Measurements from ENCODE around the gene CCL1. TPM values are rescaled to one million over a fixed set of nuclear protein-coding genes. Genes with fewer than 3 reads are reported as not detected.

CCL1 gene, protein sequence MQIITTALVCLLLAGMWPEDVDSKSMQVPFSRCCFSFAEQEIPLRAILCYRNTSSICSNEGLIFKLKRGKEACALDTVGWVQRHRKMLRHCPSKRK
- polyA plus RNA-seq (2013), result not detected in 2 replicates

DNA sequence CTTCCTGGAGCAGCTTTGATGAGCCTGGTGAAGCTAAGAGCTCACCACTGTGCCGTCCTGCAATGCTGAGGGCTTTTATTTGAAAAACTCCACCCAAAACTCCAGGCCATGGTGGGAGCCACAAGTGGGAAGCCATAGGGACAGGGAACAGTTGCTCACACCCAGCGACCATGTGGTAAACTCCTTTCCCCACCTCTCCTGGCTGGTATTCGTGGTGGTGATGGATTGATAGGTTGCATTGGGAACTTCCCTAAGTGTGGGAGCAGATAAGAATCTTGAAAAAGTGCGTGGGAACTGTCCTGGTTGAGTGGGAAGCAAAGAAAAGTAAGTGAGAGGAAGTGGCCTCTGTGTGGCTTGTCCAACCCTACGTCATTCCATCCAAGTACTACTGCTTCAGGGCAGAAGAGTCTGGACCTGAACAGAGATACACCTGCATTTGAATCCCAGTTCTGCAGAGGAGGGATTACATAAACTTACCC is at the start of gene CCL1:
Gene CCL1, minus strand, starts transcription at position 51 of the 479 bp plus-strand sequence. CDS start 72 bp downstream, outside the sequence.
- Histone ChIP-seq H2AK5ac (ENCODE audit: low read length) (no peak within 1 kb of the TSS), H3K27ac (ENCODE audit: low read depth, low read length) (no peak within 1 kb of the TSS), H3K27me3 (ENCODE audit: insufficient read depth, low read length) (no peaks in the 10 kb centered on the region), H2AFZ (ENCODE audit: insufficient read depth, low read length, poor library complexity) (no peak within 1 kb of the TSS), H3K14ac (ENCODE audit: low read length) (no peak within 1 kb of the TSS), H2BK120ac (ENCODE audit: insufficient read depth, low read length, poor library complexity) (no peak within 1 kb of the TSS), H2BK12ac (ENCODE audit: low read length) (no peak within 1 kb of the TSS), H3K18ac (ENCODE audit: low read length) (no peak within 1 kb of the TSS), H2BK5ac (ENCODE audit: low read depth, low read length, poor library complexity) (no peak within 1 kb of the TSS), H3K9me3 (ENCODE audit: insufficient read depth, low read depth, low read length) (no peaks in the 10 kb centered on the region), H4K12ac (ENCODE audit: low read depth, low read length) (no peak within 1 kb of the TSS), H3K79me2 (ENCODE audit: control insufficient read depth, insufficient read depth, low read length, poor library complexity) (no peaks in the 10 kb centered on the region), H3K4me1 (ENCODE audit: control insufficient read depth in 1 of 2, insufficient read depth in 2 of 2, low read length in 2 of 2) (no peaks in the 10 kb centered on the region), H4K91ac (ENCODE audit: low read depth, low read length) (no peak within 1 kb of the TSS), H3K9ac (ENCODE audit: low read length) (no peak within 1 kb of the TSS), H3K4ac (ENCODE audit: low read depth, low read length) (no peak within 1 kb of the TSS), H3K23ac (ENCODE audit: low read length) (no peak within 1 kb of the TSS), H3K36me3 (ENCODE audit: control insufficient read depth in 1 of 2, insufficient read depth in 2 of 2, low read length in 2 of 2) (no peaks in the 10 kb centered on the region), H3K4me2 (ENCODE audit: low read length) (no peak within 1 kb of the TSS), H3K4me3 (ENCODE audit: low read depth, low read length) (no peak within 1 kb of the TSS), H4K8ac (ENCODE audit: low read depth, low read length) (no peak within 1 kb of the TSS), H3K79me1 (ENCODE audit: low read length) (no peaks in the 10 kb centered on the region)
- no peak for DNase-seq
- WGBS (ENCODE audit: extremely low coverage, insufficient coverage, insufficient read length), result no CpG with 5 or more reads among the region's 5 CpGs

DNA sequence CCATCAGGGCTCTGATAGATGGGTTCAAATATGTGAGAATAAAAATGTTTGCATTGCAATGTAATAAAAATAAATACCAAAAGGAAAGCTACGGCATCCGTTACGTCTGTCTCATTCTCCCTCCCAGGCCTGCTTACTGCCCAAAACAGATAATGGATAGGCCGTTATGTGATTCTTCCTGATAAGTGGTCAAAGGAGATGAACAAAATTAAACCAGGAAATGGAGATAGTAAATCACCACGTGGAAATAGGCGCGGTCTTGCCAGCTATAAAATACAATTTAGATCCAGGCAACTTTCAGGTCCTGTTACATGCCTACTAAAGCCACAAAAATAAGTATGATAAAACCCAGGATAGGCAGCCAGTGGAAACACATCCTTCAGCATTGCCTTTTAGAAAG is 49.5 kb upstream of the CCL1 start:
- Histone ChIP-seq H3K23ac (ENCODE audit: low read length) (no peak overlapping the region), H4K8ac (ENCODE audit: low read depth, low read length) (no peak overlapping the region), H3K79me2 (ENCODE audit: control insufficient read depth, insufficient read depth, low read length, poor library complexity) (no peaks in the 10 kb centered on the region), H2BK5ac (ENCODE audit: low read depth, low read length, poor library complexity) (no peak overlapping the region), H2AK5ac (ENCODE audit: low read length) (no peak overlapping the region), H3K4ac (ENCODE audit: low read depth, low read length) (no peak overlapping the region), H3K4me2 (ENCODE audit: low read length) (no peak overlapping the region), H4K91ac (ENCODE audit: low read depth, low read length) (no peak overlapping the region), H2BK12ac (ENCODE audit: low read length) (no peak overlapping the region), H3K9me3 (ENCODE audit: insufficient read depth, low read depth, low read length) (peaks cover 2% of the 10 kb centered on the region), H3K27ac (ENCODE audit: low read depth, low read length) (no peak overlapping the region), H3K36me3 (ENCODE audit: control insufficient read depth in 1 of 2, insufficient read depth in 2 of 2, low read length in 2 of 2) (no peaks in the 10 kb centered on the region), H3K27me3 (ENCODE audit: insufficient read depth, low read length) (no peaks in the 10 kb centered on the region), H3K14ac (ENCODE audit: low read length) (no peak overlapping the region), H3K18ac (ENCODE audit: low read length) (no peak overlapping the region), H3K9ac (ENCODE audit: low read length) (no peak overlapping the region), H4K12ac (ENCODE audit: low read depth, low read length) (no peak overlapping the region), H2AFZ (ENCODE audit: insufficient read depth, low read length, poor library complexity) (no peak overlapping the region), H3K4me3 (ENCODE audit: low read depth, low read length) (no peak overlapping the region), H3K4me1 (ENCODE audit: control insufficient read depth in 1 of 2, insufficient read depth in 2 of 2, low read length in 2 of 2) (no peaks in the 10 kb centered on the region), H2BK120ac (ENCODE audit: insufficient read depth, low read length, poor library complexity) (no peak overlapping the region), H3K79me1 (ENCODE audit: low read length) (no peaks in the 10 kb centered on the region)
- no peak for DNase-seq
- no CpG with 5 or more reads among the region's 7 CpGs for WGBS (ENCODE audit: extremely low coverage, insufficient coverage, insufficient read length)

DNA sequence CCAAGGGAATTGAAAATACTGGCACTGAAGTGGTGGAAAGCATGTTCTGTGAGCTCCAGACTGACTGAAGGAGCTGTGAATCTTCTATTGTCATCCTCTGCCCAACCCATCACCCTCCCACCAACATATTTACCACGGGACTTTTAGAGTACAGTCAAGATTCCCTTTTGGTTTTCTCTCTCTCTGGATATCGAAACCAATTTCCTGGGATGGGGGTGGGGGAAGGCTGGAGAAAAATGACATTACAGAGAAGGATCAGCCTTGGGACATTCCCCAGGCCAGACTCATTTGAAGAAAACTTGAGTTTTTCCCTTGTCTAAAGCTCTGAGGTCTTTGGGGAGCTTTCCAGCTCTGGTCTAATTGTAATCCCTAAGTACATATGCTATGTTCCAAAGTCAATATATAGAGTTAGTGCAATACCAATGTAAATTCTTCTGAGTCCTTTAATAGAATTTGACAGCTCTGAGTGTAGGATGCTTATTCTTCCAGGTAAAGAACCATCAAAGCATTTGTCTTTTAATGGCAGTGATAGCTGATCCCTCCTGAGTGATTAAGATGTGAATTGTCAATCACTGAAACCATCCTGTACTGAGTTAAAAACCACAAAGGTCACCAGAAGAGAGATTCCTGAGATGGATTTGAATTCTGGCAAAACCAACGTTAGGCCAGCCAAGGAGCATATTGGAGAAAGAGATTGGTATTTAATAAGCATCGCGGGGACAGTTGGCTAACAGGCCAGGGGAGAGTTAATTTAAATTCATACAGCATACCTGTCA is 48.8 kb upstream of the CCL1 start:
- no peak overlapping the region for H3K9ac ChIP-seq (ENCODE audit: low read length)
- H3K79me1 ChIP-seq (ENCODE audit: low read length), result no peaks in the 10 kb centered on the region
- H2AFZ ChIP-seq (ENCODE audit: insufficient read depth, low read length, poor library complexity), result no peak overlapping the region
- no peak overlapping the region for H4K8ac ChIP-seq (ENCODE audit: low read depth, low read length)
- WGBS (ENCODE audit: extremely low coverage, insufficient coverage, insufficient read length), result no CpG with 5 or more reads among the region's 5 CpGs
- H2BK120ac ChIP-seq (ENCODE audit: insufficient read depth, low read length, poor library complexity), result no peak overlapping the region
- H2BK12ac ChIP-seq (ENCODE audit: low read length), result no peak overlapping the region
- H2BK5ac ChIP-seq (ENCODE audit: low read depth, low read length, poor library complexity), result no peak overlapping the region
- no peak overlapping the region for H3K18ac ChIP-seq (ENCODE audit: low read length)
- H2AK5ac ChIP-seq (ENCODE audit: low read length), result no peak overlapping the region
- H4K12ac ChIP-seq (ENCODE audit: low read depth, low read length), result no peak overlapping the region
- H3K79me2 ChIP-seq (ENCODE audit: control insufficient read depth, insufficient read depth, low read length, poor library complexity), result no peaks in the 10 kb centered on the region
- H3K36me3 ChIP-seq (ENCODE audit: control insufficient read depth in 1 of 2, insufficient read depth in 2 of 2, low read length in 2 of 2), result no peaks in the 10 kb centered on the region
- H3K4me2 ChIP-seq (ENCODE audit: low read length), result no peak overlapping the region
- no peak overlapping the region for H3K27ac ChIP-seq (ENCODE audit: low read depth, low read length)
- no peak overlapping the region for H3K4ac ChIP-seq (ENCODE audit: low read depth, low read length)
- H4K91ac ChIP-seq (ENCODE audit: low read depth, low read length), result no peak overlapping the region
- no peak overlapping the region for H3K23ac ChIP-seq (ENCODE audit: low read length)
- peaks cover 2% of the 10 kb centered on the region for H3K9me3 ChIP-seq (ENCODE audit: insufficient read depth, low read depth, low read length)
- no peaks in the 10 kb centered on the region for H3K4me1 ChIP-seq (ENCODE audit: control insufficient read depth in 1 of 2, insufficient read depth in 2 of 2, low read length in 2 of 2)
- no peaks in the 10 kb centered on the region for H3K27me3 ChIP-seq (ENCODE audit: insufficient read depth, low read length)
- H3K4me3 ChIP-seq (ENCODE audit: low read depth, low read length), result no peak overlapping the region
- no peak for DNase-seq
- H3K14ac ChIP-seq (ENCODE audit: low read length), result no peak overlapping the region

DNA sequence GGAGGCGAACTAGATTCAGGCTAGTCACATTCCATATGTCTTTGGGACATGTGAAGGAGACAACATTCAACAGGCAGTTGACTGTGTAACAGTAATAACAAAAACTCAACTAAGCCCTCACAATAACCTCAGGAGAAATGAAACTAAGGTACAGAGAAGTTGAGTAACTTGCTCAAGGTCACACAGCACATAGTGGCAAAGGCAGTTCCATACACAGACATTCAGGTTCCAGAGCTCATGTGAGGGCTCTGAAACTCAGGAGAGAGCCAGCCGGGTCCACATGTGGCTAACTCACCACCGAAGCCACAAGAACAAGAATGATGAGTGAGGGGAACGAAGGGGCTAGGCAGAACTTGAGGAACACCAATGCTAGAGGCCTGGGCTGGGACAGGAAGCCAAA is 46.3 kb upstream of the CCL1 start:
- no peak overlapping the region for H4K8ac ChIP-seq (ENCODE audit: low read depth, low read length)
- no CpG with 5 or more reads among the region's 4 CpGs for WGBS (ENCODE audit: extremely low coverage, insufficient coverage, insufficient read length)
- H2BK12ac ChIP-seq (ENCODE audit: low read length), result no peak overlapping the region
- no peak overlapping the region for H3K14ac ChIP-seq (ENCODE audit: low read length)
- no peak overlapping the region for H2BK120ac ChIP-seq (ENCODE audit: insufficient read depth, low read length, poor library complexity)
- no peak overlapping the region for H3K27ac ChIP-seq (ENCODE audit: low read depth, low read length)
- no peaks in the 10 kb centered on the region for H3K36me3 ChIP-seq (ENCODE audit: control insufficient read depth in 1 of 2, insufficient read depth in 2 of 2, low read length in 2 of 2)
- DNase-seq, result no peak
- H3K18ac ChIP-seq (ENCODE audit: low read length), result no peak overlapping the region
- H3K4me2 ChIP-seq (ENCODE audit: low read length), result no peak overlapping the region
- no peak overlapping the region for H3K4ac ChIP-seq (ENCODE audit: low read depth, low read length)
- H3K9ac ChIP-seq (ENCODE audit: low read length), result peak overlapping the region; percentile 38
- no peaks in the 10 kb centered on the region for H3K79me2 ChIP-seq (ENCODE audit: control insufficient read depth, insufficient read depth, low read length, poor library complexity)
- H3K4me1 ChIP-seq (ENCODE audit: control insufficient read depth in 1 of 2, insufficient read depth in 2 of 2, low read length in 2 of 2), result no peaks in the 10 kb centered on the region
- H3K4me3 ChIP-seq (ENCODE audit: low read depth, low read length), result no peak overlapping the region
- H3K79me1 ChIP-seq (ENCODE audit: low read length), result no peaks in the 10 kb centered on the region
- no peak overlapping the region for H3K23ac ChIP-seq (ENCODE audit: low read length)
- H4K12ac ChIP-seq (ENCODE audit: low read depth, low read length), result no peak overlapping the region
- H4K91ac ChIP-seq (ENCODE audit: low read depth, low read length), result no peak overlapping the region
- no peak overlapping the region for H2AK5ac ChIP-seq (ENCODE audit: low read length)
- H2AFZ ChIP-seq (ENCODE audit: insufficient read depth, low read length, poor library complexity), result no peak overlapping the region
- H2BK5ac ChIP-seq (ENCODE audit: low read depth, low read length, poor library complexity), result no peak overlapping the region
- H3K27me3 ChIP-seq (ENCODE audit: insufficient read depth, low read length), result no peaks in the 10 kb centered on the region
- no peaks in the 10 kb centered on the region for H3K9me3 ChIP-seq (ENCODE audit: insufficient read depth, low read depth, low read length)

Measured in trophoblast cell (in vitro differentiated cells and primary cell).